GM19372 (cell line): ENCODE measurements around the gene DISP1.
"Not testable (repeated sequence)": the region's sequence is repeated elsewhere in the genome, so short reads cannot be mapped to it uniquely, and the experiment has no call there.

Experiments
- ATAC-seq: cut with Tn5 transposase; IDR thresholded peaks from one replicate; pipeline ENCODE4 v1.9.1; 2021; ENCODE audit warnings: mild to moderate bottlenecking, low read depth, moderate library complexity; ENCODE audit not compliant: unreplicated experiment

DISP1 gene

DNA sequence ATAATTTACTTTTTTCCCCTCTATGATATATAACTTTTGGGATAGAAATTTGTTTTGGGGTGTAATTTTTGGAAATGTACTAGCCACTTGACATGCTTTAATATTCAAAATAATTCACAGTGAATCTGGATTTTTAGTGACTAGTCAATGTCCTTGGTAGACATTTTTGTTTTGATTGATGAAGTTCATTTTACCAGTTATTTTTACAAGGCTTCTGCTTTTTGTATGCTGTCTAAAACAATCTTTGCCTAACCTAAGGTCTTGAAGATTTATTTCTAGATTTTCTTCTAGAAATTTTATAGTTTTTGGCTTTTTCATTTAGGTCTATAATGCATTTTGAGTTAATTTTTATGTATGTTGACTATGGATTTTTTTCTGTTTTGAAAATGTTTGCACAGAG lies 30.9 kb downstream of the DISP1 start:
- ATAC-seq = no peak

DNA sequence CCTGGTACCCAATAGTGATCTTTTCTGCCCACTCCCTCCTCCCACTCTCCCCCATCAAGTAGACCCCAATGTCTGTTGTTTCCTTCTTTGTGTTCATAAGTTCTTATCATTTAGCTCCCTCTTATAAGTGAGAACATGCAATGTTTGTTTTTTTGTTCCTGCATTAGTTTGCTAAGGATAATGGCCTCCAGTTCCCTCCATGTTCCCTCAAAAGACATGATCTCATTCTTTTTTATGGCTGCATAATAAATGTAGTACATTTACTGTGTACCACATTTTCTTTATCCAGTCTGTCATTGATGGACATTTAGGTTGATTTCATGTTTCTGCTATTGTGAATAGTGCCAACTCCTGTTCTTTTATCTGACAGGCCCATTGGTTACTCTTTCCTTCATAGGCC lies 35.7 kb downstream of the DISP1 start:
- ATAC-seq = not testable (repeated sequence)

DNA sequence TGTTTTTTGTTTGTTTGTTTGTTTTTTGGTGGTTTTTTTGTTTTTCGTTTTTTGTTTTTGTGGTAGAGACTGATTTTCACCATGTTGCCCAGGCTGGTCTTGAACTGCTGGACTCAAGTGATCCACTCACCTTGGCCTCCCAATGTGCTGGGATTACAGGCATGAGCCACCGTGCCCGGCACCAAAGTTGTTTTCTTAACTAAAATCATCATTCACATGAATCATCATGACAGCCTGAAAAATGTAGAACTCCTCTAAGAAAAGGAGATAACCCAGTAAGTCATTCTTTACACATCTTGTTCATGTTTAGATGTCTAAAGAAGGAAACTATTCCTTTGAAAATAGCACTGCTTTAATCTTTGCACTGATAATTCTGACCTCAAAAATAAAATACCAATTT lies 37.5 kb downstream of the DISP1 start:
- ATAC-seq = no peak

DNA sequence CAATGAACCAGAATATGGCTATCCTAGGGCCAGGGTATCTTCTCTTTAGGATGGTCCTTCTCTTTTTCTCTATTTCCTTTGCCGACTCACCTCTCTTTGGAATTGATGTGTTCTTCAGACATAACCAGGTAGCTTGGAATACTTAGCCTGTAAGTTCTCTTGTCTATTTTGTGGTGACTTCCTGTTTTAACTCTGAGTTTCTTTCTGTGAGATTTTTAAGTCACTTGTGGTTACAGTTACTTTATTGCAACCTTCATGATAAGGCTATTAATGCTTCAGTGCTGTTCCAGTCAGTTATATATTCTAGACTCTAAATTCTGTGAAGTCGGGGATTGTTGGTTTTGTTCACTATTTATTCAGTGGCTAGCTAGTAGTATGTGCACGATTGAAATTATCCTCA lies 46.2 kb downstream of the DISP1 start:
- no peak for ATAC-seq
